H1 (cell line): Measurements from ENCODE around the gene UFM1.

Source experiments
- CBX8 ChIP-seq: fragments of 300-800, 300-1000 bp; sonication (generic); IDR thresholded peaks from 2 replicates; pipeline ENCODE4 v1.7.1; 2016; ENCODE audit warnings: low read depth, low read length, borderline replicate concordance
- E2F6 ChIP-seq: IDR thresholded peaks from 2 replicates; pipeline ENCODE4 v1.6.1; 2012; ENCODE audit warnings: inconsistent platforms
- GABPA ChIP-seq: IDR thresholded peaks from 2 replicates; pipeline ENCODE4 v1.6.1; 2011; ENCODE audit warnings: mild to moderate bottlenecking, low read length, moderate library complexity, borderline replicate concordance; ENCODE audit not compliant: insufficient read depth
- HDAC2 ChIP-seq, 2 experiments: fragments of 300-600 bp in 1 of 2; sonication (generic) in 1 of 2; IDR thresholded peaks; 2 replicates each; pipeline ENCODE4 v1.6.1; 2011 to 2012; ENCODE audit warnings: low read depth in 2 of 2, low read length in 2 of 2, mild to moderate bottlenecking in 2 of 2, moderate library complexity in 2 of 2, borderline replicate concordance in 1 of 2, inconsistent platforms in 1 of 2
- HDAC6 ChIP-seq: IDR thresholded peaks from one replicate; pipeline ENCODE4 v1.7.1; 2012; ENCODE audit warnings: low read depth, mild to moderate bottlenecking, inconsistent platforms, low read length, moderate library complexity
- NRF1 ChIP-seq: IDR thresholded peaks from 2 replicates; pipeline ENCODE4 v1.6.1; 2011; ENCODE audit warnings: mild to moderate bottlenecking, low read depth, low read length, improper control_type of control experiment
- RAD21 ChIP-seq, 2 experiments: IDR thresholded peaks in 1 of 2; conservative IDR thresholded peaks in 1 of 2; 2 replicates each; pipeline ENCODE4 v1.6.1; 2011; ENCODE audit warnings: low read depth in 2 of 2, low read length in 2 of 2, improper control_type of control experiment in 1 of 2, inconsistent platforms in 1 of 2, mild to moderate bottlenecking in 1 of 2, moderate library complexity in 1 of 2
- RBBP5 ChIP-seq: IDR thresholded peaks from 2 replicates; pipeline ENCODE4 v1.7.1; 2012; ENCODE audit warnings: low read depth, mild to moderate bottlenecking, inconsistent platforms, low read length, moderate library complexity, borderline replicate concordance
- SIN3A ChIP-seq, 2 experiments: IDR thresholded peaks in 1 of 2; conservative IDR thresholded peaks in 1 of 2; 2 replicates each; pipeline ENCODE4 v1.6.1; 2011 to 2012; ENCODE audit warnings: low read length in 2 of 2, improper control_type of control experiment in 1 of 2, low read depth in 1 of 2, mild to moderate bottlenecking in 1 of 2
- TBP ChIP-seq: IDR thresholded peaks from 2 replicates; pipeline ENCODE4 v1.6.1; 2011; ENCODE audit warnings: low read depth, low read length, improper control_type of control experiment
- YY1 ChIP-seq: IDR thresholded peaks from 2 replicates; pipeline ENCODE4 v1.6.1; 2011; ENCODE audit warnings: low read depth, mild to moderate bottlenecking, low read length
- ZNF274 ChIP-seq: IDR thresholded peaks from 2 replicates; pipeline ENCODE4 v1.7.0; 2012; ENCODE audit warnings: low read length, borderline replicate concordance; ENCODE audit errors: extremely low read depth
- TF ChIP-seq, protein P1 (sequence below), 3 experiments: IDR thresholded peaks; 1 replicate in 2 of 3; 2 replicates in 1 of 3; pipeline versions ENCODE4 v1.5.1 to v1.6.1; 2011; ENCODE audit warnings: low read length in 3 of 3, mild to moderate bottlenecking in 3 of 3, inconsistent platforms in 2 of 3, low read depth in 1 of 3, moderate library complexity in 1 of 3; ENCODE audit not compliant: insufficient read depth in 1 of 3; ENCODE audit errors: control extremely low read depth in 1 of 3
- TF ChIP-seq, protein P2 (sequence below): IDR thresholded peaks from 2 replicates; pipeline ENCODE4 v1.6.1; 2012; ENCODE audit warnings: inconsistent platforms

DNA sequence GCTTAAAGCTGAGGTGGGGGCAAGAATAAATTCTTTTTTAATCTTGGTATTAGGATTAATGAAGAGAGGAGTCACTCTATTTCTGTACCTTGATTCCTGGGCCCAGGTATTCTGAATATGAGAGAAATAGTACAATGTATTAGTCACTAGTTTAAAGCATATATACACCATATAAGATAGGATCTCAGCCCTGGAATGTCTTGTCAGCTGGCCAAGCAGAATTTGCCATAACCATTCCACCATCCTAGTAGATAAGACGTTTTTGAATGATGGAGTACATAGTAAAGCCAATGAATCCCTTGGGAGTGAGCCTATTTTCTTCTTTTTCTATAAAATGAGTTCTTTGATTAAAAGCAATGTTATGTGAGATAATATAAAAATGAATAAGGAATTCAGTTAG lies 55.6 kb downstream of the UFM1 start:
- TF ChIP-seq GABPA = no peak
- TF ChIP-seq, protein P1, sequence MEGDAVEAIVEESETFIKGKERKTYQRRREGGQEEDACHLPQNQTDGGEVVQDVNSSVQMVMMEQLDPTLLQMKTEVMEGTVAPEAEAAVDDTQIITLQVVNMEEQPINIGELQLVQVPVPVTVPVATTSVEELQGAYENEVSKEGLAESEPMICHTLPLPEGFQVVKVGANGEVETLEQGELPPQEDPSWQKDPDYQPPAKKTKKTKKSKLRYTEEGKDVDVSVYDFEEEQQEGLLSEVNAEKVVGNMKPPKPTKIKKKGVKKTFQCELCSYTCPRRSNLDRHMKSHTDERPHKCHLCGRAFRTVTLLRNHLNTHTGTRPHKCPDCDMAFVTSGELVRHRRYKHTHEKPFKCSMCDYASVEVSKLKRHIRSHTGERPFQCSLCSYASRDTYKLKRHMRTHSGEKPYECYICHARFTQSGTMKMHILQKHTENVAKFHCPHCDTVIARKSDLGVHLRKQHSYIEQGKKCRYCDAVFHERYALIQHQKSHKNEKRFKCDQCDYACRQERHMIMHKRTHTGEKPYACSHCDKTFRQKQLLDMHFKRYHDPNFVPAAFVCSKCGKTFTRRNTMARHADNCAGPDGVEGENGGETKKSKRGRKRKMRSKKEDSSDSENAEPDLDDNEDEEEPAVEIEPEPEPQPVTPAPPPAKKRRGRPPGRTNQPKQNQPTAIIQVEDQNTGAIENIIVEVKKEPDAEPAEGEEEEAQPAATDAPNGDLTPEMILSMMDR (IDR thresholded peaks at IDR 0.05; ENCODE audit: control extremely low read depth in 1 of 3, insufficient read depth in 1 of 3, low read depth in 1 of 3, low read length in 3 of 3) = no peak
- no peak for TF ChIP-seq HDAC6
- TF ChIP-seq TBP = no peak
- no peak for TF ChIP-seq YY1
- TF ChIP-seq, protein P2, sequence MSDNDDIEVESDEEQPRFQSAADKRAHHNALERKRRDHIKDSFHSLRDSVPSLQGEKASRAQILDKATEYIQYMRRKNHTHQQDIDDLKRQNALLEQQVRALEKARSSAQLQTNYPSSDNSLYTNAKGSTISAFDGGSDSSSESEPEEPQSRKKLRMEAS = no peak
- TF ChIP-seq SIN3A (conservative IDR thresholded peaks at IDR 0.05 in 1 of 2, IDR thresholded peaks at IDR 0.05 in 1 of 2; ENCODE audit: low read depth in 1 of 2, low read length in 2 of 2) = no peak
- TF ChIP-seq ZNF274 = no peak
- no peak for TF ChIP-seq E2F6
- no peak for TF ChIP-seq RBBP5
- no peak for TF ChIP-seq CBX8
- no peak for TF ChIP-seq NRF1
- TF ChIP-seq HDAC2 (IDR thresholded peaks at IDR 0.05; ENCODE audit: borderline replicate concordance in 1 of 2, low read depth in 2 of 2, low read length in 2 of 2) = no peak
- TF ChIP-seq RAD21 (IDR thresholded peaks at IDR 0.05 in 1 of 2, conservative IDR thresholded peaks at IDR 0.05 in 1 of 2; ENCODE audit: low read depth in 2 of 2, low read length in 2 of 2) = no peak
